ENCODE results near the gene TMEM184A.

- TF ChIP-seq POLR2AphosphoS5 (IDR thresholded peaks at IDR 0.05) (no peak), CTCF (IDR thresholded peaks at IDR 0.05) (no peak), EP300 (IDR thresholded peaks at IDR 0.05) (no peak), POLR2A (IDR thresholded peaks at IDR 0.05) (no peak)
These were observed 24.5 kb upstream of the TMEM184A start for GRCh38 chr7:1580422-1581030.
